Measurements from ENCODE around the gene PLEKHM1.
A peak's percentile ranks its signal among the peaks of the same experiment; 100 is the strongest.
"Not testable (repeated sequence)": the region's sequence is repeated elsewhere in the genome, so short reads cannot be mapped to it uniquely, and the experiment has no call there.

Gene PLEKHM1

GRCh38 chr17:45443371-45444260 lies 46.9 kb downstream of the PLEKHM1 start:
- H3K9me2 ChIP-seq (replicated peaks; ENCODE audit: control insufficient read depth, low read length); H3K36me3 ChIP-seq (ENCODE audit: control insufficient read depth, low read length); H4K20me1 ChIP-seq (ENCODE audit: control insufficient read depth, insufficient read depth, low read depth, low read length); H3K4me3 ChIP-seq (ENCODE audit: low read length); H3K4me2 ChIP-seq (ENCODE audit: low read length); H3K27ac ChIP-seq (ENCODE audit: low read depth, low read length); H3K9me3 ChIP-seq (ENCODE audit: control insufficient read depth, insufficient read depth, low read length); H3K27me3 ChIP-seq (ENCODE audit: control insufficient read depth, low read length); H3F3A ChIP-seq (ENCODE audit: control insufficient read depth, insufficient read depth); H3K79me2 ChIP-seq (ENCODE audit: control insufficient read depth, low read length): not testable (repeated sequence)
- H3K4me1 ChIP-seq (ENCODE audit: control insufficient read depth, low read length) = peaks cover 17% of the 10 kb centered on the region

- Histone ChIP-seq H3K36me3 (ENCODE audit: control insufficient read depth, low read length) (no peaks in the 10 kb centered on the region), H3K79me2 (ENCODE audit: control insufficient read depth, low read length) (no peaks in the 10 kb centered on the region), H4K20me1 (ENCODE audit: control insufficient read depth, insufficient read depth, low read depth, low read length) (no peaks in the 10 kb centered on the region), H3K9me2 (replicated peaks; ENCODE audit: control insufficient read depth, low read length) (no peaks in the 10 kb centered on the region), H3K4me3 (ENCODE audit: low read length) (no peak overlapping the region), H3K27ac (ENCODE audit: low read depth, low read length) (no peak overlapping the region), H3K9me3 (ENCODE audit: control insufficient read depth, insufficient read depth, low read length) (no peaks in the 10 kb centered on the region), H3K4me1 (ENCODE audit: control insufficient read depth, low read length) (peaks cover 17% of the 10 kb centered on the region), H3K4me2 (ENCODE audit: low read length) (no peak overlapping the region), H3F3A (ENCODE audit: control insufficient read depth, insufficient read depth) (0 out of 2 replicates have a peak, but pooled peaks cover 2% of the 10 kb centered on the region), H3K27me3 (ENCODE audit: control insufficient read depth, low read length) (no peaks in the 10 kb centered on the region)
- TF ChIP-seq EZH2phosphoT487 (IDR thresholded peaks at IDR 0.05; ENCODE audit: borderline replicate concordance, low read length) (no peak), CTCF (IDR thresholded peaks at IDR 0.05; ENCODE audit: low read depth, low read length, poor library complexity, severe bottlenecking) (no peak)
Measured at GRCh38 chr17:45441526-45442310, 48.8 kb downstream of the PLEKHM1 start.

GRCh38 chr17:45440839-45441515 lies 49.5 kb downstream of the PLEKHM1 start:
- not testable (repeated sequence) for H3K9me3 ChIP-seq (ENCODE audit: control insufficient read depth, insufficient read depth, low read length); H3K36me3 ChIP-seq (ENCODE audit: control insufficient read depth, low read length); H3K4me3 ChIP-seq (ENCODE audit: low read length); H4K20me1 ChIP-seq (ENCODE audit: control insufficient read depth, insufficient read depth, low read depth, low read length); H3F3A ChIP-seq (ENCODE audit: control insufficient read depth, insufficient read depth); H3K79me2 ChIP-seq (ENCODE audit: control insufficient read depth, low read length); H3K27ac ChIP-seq (ENCODE audit: low read depth, low read length); H3K27me3 ChIP-seq (ENCODE audit: control insufficient read depth, low read length); H3K9me2 ChIP-seq (replicated peaks; ENCODE audit: control insufficient read depth, low read length)
- peaks cover 17% of the 10 kb centered on the region for H3K4me1 ChIP-seq (ENCODE audit: control insufficient read depth, low read length)
- peak overlapping the region; percentile 46 for H3K4me2 ChIP-seq (ENCODE audit: low read length)

GRCh38 chr17:45440161-45440778 lies 50.3 kb downstream of the PLEKHM1 start:
- Histone ChIP-seq H3K79me2 (ENCODE audit: control insufficient read depth, low read length) (no peaks in the 10 kb centered on the region), H3K9me3 (ENCODE audit: control insufficient read depth, insufficient read depth, low read length) (no peaks in the 10 kb centered on the region), H3K27ac (ENCODE audit: low read depth, low read length) (no peak overlapping the region), H3K4me1 (ENCODE audit: control insufficient read depth, low read length) (peaks cover 17% of the 10 kb centered on the region), H4K20me1 (ENCODE audit: control insufficient read depth, insufficient read depth, low read depth, low read length) (no peaks in the 10 kb centered on the region), H3F3A (ENCODE audit: control insufficient read depth, insufficient read depth) (0 out of 2 replicates have a peak, but pooled peaks cover 2% of the 10 kb centered on the region), H3K36me3 (ENCODE audit: control insufficient read depth, low read length) (no peaks in the 10 kb centered on the region), H3K4me3 (ENCODE audit: low read length) (no peak overlapping the region), H3K9me2 (replicated peaks; ENCODE audit: control insufficient read depth, low read length) (no peaks in the 10 kb centered on the region), H3K27me3 (ENCODE audit: control insufficient read depth, low read length) (no peaks in the 10 kb centered on the region), H3K4me2 (ENCODE audit: low read length) (peak overlapping the region; percentile 46)
- TF ChIP-seq EZH2phosphoT487 (IDR thresholded peaks at IDR 0.05; ENCODE audit: borderline replicate concordance, low read length) (no peak), CTCF (IDR thresholded peaks at IDR 0.05; ENCODE audit: low read depth, low read length, poor library complexity, severe bottlenecking) (no peak)

Data from DOHH2 (cell line).